Measurements from ENCODE around the gene FNDC10.
"Not testable (repeated sequence)": the region's sequence is repeated elsewhere in the genome, so short reads cannot be mapped to it uniquely, and the experiment has no call there.

Gene FNDC10

GRCh38 chr1:1564268-1564667 is 35.7 kb downstream of the FNDC10 start:
- no peak for DNase-seq

- DNase-seq: no peak
Observed at GRCh38 chr1:1563688-1564087, 36.2 kb downstream of the FNDC10 start.

GRCh38 chr1:1562556-1563195 is 37.3 kb downstream of the FNDC10 start:
- no peak for DNase-seq

GRCh38 chr1:1561801-1562470 is 38.0 kb downstream of the FNDC10 start:
- no peak for DNase-seq

GRCh38 chr1:1560178-1560577 is 39.8 kb downstream of the FNDC10 start:
- DNase-seq: no peak

GRCh38 chr1:1559066-1559465 is 40.9 kb downstream of the FNDC10 start:
- DNase-seq: no peak

GRCh38 chr1:1558591-1558990 is 41.3 kb downstream of the FNDC10 start:
- DNase-seq: no peak

GRCh38 chr1:1557688-1558087 is 42.2 kb downstream of the FNDC10 start:
- not testable (repeated sequence) for DNase-seq

- not testable (repeated sequence) for DNase-seq
Observed at GRCh38 chr1:1556961-1557360, 43.0 kb downstream of the FNDC10 start.

- DNase-seq: no peak
Observed at GRCh38 chr1:1556505-1556904, 43.4 kb downstream of the FNDC10 start.

GRCh38 chr1:1554926-1555915 is 44.7 kb downstream of the FNDC10 start:
- DNase-seq: no peak

GRCh38 chr1:1554550-1554925 is 45.4 kb downstream of the FNDC10 start:
- no peak for DNase-seq

- no peak for DNase-seq
Observed at GRCh38 chr1:1553821-1554494, 46.0 kb downstream of the FNDC10 start.

GRCh38 chr1:1552263-1552639 is 47.7 kb downstream of the FNDC10 start:
- DNase-seq: no peak

- DNase-seq: no peak
Observed at GRCh38 chr1:1551524-1552262, 48.2 kb downstream of the FNDC10 start.

- DNase-seq: no peak
Observed at GRCh38 chr1:1550591-1551432, 49.1 kb downstream of the FNDC10 start.

GRCh38 chr1:1550087-1550486 is 49.8 kb downstream of the FNDC10 start:
- no peak for DNase-seq

- DNase-seq: no peak
Observed at GRCh38 chr1:1548591-1548990, 51.3 kb downstream of the FNDC10 start.
